Bone marrow (tissue), 2 donors: Measurements from ENCODE around the gene RNF126.
"Not testable (repeated sequence)": the region's sequence is repeated elsewhere in the genome, so short reads cannot be mapped to it uniquely, and the experiment has no call there.

Source experiments
- DNase-seq, 2 donors: peaks; one replicate each; lab custom pipeline; 2025; lab: John Stamatoyannopoulos, UW

The RNF126 gene

DNA sequence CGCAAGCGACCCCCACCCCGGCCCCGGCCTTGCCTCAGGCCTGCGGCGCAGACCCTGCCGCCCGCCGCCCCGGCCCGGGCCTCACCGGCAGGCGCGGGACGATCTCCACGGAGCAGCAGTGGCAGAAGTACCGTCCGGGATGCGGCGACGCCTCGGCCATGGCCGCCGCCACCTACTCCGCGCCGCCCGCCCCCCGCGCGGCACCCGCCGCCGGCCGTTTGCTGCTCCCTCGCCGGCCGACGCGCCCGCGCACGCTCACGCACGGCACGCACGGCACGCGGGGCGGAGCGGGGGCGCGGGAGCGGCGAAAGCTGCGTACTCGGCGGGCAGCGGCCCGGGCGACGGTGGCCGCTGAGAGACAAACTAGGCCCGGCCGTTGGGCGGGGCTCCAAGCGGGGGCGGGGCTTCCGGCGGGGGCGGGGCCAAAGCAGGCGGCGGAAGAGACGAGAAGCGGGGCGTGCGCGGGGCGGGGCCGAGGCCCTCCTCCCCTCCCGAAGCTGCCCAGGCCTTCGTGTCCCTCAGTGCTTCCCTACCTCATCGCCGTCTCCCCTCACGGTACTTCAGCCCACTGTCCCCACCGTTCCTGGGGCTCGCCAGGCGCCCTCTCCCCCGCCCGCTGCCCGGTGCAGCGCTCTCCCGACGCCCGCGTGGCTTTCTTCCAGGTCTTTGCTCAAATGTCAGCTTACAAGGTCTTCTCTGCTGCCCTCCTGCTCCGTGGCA lies at the start of gene RNF126:
RNF126 (minus strand) TSS at position 253 of the 720 bp plus-strand sequence; CDS start at position 160, 93 bp downstream.
- DNase-seq, result peak; percentile 79 to 92

DNA sequence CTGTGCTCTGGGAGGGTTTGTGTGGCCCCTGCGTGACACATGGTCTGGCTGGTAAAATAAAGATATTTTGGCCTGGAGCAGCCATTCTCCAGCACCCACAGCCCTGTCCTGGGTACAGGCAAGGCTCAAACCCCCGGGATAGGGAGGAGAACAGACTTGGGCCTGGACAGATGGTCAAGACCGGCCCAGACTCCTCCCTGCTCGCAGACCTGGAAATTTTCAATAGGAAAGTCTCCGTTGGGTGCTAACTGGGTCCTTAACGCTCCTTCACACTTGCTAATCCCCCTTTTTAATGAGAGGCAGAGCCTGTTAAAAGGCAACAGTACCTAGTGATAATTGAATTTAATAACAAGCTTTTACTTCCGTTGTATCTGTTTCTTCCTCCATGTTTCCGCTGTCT lies 48.2 kb upstream of the RNF126 start:
- DNase-seq, result no peak

DNA sequence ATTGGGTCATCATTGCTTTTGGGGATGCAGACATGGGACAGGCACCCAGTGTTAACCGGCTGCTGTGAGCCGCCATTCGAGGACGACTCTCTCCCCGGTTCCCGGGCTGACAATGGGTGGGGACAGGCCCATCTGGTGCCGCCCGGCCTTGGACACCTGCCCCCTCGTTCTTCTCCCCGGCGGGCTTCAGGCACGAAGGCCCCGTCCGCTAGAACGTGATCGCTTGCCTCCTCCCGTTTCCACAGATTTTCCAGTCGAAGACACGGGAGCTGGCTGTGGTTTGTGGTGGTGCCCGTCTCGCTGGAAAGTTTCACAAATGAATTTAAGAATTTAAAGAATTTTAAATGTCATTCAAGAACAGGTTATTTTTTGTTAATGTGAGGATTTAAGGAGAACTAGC lies 47.8 kb upstream of the RNF126 start:
- DNase-seq, result no peak

DNA sequence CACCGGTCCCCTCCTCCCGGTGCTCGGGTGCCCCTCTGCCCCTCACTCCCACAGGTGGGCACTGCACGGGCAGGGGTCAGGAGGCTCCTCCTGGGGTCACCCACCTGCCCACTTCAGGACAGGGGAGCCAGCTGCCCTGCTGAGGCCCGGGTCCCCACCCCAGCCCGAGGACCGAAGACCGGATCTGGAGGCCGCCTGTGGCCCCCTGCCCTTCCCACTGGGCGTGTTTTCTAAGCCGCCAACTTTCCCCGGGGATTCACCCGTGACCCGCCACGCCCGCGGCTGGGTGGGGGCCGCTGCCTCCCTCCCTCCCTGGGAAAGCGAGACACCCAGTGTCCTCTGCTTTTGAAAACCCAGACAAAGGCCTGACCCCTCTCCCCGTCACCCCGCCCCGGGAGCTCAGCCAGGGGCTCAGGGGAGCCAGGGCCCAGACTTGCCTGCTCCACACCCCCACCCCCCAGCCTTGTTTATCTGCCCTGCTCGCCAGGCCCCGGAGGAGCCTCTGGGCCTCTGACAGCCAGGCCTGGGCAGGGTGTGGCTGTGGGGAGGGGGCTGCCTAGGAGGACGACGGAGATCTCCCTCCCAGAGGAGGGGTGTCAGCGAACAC lies 47.1 kb upstream of the RNF126 start:
- DNase-seq, result no peak

DNA sequence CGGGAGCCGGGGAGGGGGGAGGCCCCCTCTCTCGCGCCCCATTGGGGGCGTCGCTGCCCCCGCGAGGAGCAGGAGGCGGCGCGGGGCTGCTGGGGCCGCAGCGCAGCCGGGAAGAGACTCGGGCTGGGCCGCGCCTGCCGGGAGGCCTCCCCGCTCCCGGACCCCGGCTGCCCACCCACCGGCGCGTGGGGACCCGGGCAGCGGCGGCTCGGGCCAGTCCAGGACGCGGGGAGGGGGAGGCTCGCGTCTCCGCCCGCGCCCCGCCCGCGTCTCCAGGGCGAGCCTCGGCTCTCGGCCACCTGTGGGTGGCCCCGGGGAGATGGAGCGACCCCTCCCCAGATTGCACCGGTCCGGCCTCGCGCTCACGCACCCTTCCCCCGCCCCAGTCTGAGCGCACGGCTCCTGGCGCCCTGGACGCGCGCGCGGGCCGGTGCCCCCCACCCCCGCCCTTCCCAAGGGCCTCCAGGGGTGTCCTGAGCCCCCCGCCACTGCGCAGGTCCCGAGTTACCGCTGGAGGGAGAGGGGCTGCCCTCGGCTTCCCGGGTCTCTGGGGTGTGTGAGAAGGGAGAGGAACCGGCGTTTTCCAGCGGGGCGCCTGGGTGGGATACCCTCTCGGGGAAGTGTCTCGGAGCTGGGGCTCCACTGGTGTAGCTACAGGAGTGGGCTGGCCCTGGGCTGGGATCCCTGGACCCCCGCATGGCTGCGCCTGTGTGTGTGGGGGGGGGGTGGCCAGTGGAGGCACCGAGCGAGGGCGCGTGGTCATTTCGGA lies 46.4 kb upstream of the RNF126 start:
- no peak for DNase-seq

DNA sequence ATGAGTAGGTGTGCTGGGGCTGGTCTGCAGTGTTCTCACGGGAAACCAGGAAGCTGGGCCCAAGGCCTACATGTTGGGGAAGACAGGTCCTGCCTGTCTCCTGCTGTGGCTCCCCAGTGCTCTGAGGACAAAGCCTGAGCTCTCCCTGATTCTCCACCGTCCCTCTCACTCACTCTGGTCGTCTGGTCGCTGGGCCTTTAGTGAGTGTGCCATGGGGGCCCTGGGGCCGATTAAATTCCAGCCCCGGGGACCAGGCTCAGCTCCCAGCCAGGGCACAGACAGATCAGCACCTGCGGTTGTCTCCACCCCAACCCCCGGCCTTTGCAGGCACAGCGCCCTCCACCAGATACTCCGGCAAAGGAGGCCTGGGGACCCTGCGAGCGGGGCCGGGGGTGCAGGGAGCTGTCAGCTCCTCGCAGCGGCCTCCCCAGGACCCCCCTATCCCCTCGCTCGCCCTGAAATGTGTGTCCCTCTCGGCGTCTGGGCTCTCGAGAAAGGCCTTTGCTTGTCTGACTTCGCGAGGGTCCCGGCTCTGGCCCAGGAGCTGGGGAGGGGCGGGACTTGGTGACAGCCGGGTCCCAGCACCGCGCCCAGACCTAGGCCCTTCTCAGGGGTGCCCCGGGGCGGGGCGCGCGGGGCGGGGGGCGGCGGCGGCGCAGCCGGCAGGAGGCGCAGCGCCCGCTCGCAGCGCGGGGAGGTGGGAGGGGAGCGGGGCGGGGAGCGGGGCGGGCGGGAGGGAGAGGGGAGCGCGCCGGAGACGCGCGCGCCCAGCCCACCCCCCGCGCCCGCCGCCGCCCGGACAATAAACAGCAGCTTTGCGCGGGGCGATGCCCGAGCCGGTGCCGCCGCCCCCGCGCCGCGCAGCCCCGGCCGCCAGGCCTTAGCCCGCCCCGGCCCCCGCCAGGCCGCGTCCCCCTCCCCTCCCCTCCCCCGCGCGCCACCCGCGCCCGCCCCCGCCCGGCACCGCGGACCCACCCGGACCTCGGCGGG lies 45.4 kb upstream of the RNF126 start, which contains the start of gene PALM:
PALM (plus strand) TSS at position 782 of the 990 bp plus-strand sequence. CDS start 212 bp downstream, outside the sequence.
- DNase-seq, result no peak

DNA sequence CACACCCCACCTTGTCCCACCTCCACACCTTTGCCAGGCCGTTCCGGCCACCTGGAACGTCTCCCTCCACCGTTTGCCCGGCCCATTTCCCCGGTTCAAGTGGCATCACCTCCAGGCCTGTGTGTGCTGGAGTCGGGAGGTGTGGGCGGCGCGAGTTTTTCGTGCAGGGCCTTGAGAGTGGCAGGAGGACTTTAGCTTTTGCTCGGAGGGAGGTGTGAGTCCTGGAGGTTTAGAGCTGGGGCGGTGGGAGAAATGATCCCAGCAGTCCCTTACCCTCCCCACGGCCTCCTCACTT lies 41.4 kb upstream of the RNF126 start:
- no peak for DNase-seq

DNA sequence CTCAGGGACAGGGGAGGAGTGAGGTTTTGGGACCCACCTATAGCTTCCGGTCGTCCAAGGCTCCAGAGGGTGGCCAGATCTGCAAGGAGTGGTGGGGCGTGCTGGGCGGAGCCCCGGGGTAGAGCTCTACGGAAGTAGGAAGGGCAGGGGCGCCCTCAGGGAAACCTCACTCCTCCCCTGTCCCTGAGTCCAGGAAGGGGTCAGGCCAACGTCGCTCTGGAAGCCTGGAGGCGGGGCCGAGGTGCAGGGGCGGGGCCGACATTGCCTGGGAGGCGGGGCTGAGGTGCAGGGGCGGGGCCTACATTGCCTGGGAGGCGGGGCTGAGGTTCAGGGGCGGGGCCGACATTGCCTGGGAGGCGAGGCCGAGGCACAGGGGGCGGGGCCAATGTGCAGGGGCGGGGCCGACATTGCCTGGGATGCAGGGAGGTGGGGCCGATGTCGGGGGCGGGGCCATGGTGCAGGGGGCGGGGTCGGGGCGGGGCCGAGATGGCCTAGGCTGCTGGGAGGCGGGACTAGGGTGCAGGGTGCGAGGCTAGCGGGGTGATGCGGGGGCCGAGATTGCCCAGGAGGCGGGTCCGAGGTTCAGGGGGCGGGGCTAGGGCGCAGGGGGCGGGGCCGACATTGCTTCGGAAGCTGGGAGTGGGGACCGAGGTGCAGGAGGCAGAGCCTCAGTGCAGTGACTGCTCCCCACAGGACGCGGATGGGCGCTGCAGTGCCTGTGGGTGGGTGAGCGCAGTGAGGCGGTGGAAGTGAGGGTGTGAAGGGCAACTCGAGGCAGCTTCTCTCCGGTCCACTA lies 40.8 kb upstream of the RNF126 start:
- peak; percentile 91 to 96 for DNase-seq

DNA sequence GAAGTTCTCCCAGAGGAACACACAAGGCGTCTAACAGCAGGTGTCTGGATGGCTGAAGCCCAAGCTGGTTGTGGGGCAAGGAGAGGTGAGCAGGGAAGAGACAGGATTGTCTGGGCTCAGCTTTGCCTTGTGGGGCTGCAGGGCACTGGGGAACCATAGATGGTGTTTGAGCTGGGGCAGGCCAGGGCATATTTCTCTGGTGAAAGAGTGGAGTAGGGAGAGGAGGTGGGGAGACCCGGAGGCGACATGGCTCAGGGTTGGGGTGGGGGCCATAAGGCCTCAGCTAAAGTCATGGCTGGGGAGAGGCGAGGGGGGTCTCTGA lies 40.3 kb upstream of the RNF126 start:
- DNase-seq, result no peak

DNA sequence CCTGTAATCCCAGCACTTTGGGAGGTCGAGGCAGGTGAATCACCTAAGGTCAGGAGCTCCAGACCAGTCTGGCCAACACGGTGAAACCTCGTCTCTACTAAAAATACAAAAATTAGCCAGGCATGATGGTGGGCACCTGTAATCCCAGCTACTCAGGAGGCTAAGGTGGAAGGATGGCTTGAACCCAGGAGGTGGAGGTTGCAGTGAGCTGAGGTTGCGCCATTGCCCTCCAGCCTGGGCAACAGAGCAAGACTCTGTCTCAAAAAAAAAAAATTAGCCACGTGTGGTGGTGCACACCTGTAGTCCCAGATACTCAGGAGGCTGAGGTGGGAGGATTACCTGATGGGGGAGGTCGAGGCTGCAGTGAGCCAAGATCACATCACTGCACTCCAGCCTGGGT lies 39.8 kb upstream of the RNF126 start:
- DNase-seq, result not testable (repeated sequence)

DNA sequence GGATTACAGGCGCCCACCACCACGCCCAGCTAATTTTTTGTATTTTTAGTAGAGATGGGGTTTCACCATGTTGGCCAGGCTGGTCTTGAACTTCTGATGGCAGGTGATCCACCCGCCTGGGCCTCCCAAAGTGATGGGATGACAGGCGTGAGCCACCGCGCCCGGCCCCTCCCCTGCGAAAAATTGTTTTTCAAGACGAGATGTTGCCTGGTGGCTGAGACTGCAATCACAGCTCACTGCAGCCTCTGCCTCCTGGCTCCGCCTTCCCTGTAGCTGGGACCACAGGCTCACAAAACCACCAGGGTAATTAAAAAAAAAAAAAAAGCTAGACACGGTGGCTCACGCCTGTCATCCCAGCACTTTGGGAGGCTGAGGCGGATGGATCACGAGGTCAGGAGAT lies 36.9 kb upstream of the RNF126 start:
- DNase-seq, result peak in 1 of 2 donors; percentile 8

DNA sequence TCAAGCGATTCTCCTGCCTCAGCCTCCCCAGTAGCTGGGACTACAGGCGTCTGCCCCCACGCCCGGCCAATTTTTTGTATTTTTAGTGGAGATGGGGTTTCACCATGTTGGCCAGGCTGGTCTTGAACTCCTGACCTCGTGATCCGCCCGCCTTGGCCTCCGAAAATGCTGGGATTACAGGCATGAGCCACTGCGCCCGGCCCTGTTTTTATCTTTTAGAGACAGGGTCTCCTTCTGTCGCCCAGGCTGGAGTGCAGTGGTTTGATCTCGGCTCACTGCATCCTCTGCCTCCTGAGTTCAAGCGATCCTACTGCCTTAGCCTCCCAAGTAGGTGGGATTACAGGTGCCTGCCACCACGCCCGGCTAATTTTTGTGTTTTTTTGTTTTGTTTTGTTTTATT lies 35.5 kb upstream of the RNF126 start:
- not testable (repeated sequence) for DNase-seq

DNA sequence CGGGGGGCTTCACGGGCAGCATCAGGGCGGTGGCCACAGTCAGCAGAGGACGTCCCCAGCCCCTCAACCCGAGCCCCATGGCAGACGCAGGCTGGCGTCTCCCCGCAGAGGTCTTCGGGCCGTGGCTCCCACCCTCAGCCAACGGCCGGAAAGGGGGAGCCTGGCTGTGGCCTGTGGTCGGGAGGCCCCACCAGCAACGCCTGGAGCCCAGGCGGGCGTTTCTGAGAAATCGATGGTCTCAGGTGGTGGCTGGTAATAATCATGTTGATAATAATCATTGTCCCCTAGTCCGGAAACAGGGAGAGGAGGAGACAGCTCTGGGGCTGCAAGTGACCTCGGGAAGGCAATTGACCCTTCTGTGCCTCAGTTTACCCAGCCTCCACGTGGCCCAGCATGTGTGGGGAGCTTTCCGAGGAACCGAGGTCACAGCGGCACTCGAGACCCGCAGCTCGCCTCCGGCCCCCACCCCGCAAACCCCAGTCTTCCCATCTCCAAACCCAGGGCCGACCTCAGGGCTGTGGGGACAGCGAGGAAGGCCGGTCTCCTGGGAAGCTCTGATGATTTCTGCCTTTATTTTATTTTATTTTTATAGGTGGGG lies 32.4 kb upstream of the RNF126 start, which contains the start of gene PRSS57:
PRSS57 (minus strand) TSS at position 101 of the 598 bp plus-strand sequence; CDS start at position 79, 22 bp downstream.
- DNase-seq, result no peak

DNA sequence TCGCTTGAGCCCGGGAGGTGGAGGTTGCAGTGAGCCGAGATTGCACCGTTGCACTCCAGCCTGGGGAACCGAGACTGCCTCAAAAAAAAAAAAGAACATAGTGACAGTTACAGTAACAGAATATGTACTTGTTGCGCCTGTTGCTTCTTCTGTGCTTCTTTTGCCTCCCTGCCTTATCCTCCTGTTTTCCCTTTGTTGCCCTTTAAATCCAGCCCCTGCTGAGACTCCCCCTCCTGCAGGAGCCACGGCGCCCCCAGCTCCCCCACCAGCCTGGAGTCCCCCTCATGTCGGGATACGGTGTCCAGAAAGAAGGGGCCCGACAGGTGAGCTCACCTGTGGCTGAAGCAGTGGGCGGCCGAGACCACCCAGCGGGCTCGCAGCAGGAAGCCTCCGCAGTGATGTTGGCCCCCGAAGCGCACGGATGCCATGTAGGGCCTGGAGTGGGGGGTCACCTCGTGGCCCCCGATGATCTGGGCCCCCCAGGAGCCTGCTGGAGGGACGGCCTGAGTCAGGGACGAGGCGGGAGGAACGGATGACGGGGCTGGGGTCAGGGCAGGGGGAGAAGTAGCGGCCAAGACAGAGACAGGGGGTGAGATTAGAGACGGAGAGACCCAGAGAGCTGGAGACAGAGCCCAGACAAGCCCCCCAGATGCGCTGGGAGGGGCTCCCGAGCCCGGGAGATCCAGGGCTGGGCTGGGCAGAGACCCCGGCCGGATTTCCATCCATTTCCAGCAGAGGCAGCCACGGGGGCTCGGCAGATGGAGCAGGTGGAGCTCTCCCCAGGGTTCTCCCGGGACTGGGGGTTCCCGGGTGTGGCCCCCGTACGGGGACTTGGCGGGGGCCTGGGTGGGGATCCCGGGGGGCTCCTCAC lies 31.7 kb upstream of the RNF126 start:
- no peak for DNase-seq

DNA sequence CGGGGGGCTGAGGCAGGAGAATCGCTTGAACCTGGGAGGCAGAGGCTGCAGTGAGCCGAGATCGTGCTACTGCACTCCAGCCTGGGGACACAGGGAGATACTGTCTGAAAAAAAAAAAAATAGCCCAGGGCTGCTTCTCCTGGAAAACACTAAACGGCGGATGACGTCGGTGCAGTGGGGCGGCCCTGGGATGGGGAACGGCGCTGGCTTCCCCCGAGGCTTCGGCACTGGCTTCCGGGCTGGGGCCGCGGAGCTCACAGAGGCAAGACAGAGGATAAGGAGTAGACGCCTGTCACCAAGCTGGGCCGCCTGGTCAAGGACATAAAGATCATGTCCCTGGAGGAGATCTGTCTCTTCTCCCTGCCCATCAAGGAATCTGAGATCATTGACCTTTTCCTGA lies 27.2 kb upstream of the RNF126 start:
- no peak for DNase-seq

DNA sequence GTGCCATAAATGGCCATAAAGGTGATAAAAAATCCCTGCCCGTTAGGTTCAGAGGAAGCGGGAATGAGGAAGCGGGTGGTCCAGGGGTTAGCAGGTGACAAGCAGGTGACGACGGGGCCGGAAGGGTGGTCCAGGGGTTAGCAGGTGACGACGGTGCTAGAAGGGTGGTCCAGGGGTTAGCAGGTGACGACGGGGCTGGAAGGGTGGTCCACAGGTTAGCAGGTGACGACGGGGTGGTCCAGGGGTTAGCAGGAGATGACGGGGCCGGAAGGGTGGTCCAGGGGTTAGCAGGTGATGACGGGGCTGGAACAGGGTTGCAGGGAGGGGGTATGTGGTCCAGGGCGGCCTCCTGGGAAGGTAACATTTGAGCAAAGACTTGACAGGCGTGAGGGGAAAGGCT lies 26.0 kb upstream of the RNF126 start:
- DNase-seq, result no peak

DNA sequence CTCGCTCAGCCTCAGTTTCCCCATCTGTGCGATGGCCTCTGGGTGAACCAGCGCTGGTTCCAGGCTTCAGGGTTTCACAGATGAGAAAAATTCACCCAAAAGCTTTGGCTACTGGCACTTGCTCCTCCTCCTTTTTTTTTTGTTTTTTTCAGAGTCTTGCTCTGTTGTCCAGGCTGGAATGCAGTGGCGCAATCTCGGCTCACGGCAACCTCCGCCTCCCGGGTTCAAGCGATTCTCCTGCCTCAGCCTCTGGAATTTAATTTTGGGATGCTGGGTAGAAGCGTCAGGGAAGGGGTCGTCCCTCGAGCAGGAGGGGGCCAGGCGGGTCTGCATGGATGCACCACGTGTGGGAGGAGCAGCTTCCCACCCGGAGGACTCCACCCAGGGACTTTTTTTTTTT lies 25.2 kb upstream of the RNF126 start:
- DNase-seq, result no peak

DNA sequence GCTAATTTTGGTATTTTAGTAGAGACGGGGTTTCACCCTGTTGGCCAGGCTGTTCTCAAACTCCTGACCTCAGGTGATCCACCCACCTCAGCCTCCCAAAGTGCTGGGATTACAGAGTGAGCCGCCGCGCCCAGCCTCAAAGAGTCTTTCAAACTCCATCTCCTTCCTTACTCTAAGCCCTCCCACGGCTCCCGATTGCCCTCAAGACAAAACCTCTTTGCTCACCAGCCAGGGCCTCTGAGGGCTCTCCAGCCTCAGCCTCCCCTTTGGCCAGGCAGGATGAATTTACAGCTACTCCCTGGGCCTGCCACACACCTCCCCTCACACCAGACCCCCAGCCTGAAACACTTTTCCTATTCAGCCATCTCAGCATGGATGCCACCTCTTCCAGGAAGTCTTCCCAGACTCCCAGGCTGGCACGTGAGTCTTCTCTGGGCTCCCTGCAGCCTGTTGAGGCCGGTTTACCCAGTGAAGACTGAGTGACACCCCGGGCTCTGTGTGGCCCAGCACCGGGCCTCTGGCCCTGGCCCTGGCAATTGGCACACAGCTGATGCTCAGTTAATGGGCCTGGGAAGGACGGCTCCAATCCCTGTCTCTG lies 24.7 kb upstream of the RNF126 start:
- DNase-seq, result no peak

DNA sequence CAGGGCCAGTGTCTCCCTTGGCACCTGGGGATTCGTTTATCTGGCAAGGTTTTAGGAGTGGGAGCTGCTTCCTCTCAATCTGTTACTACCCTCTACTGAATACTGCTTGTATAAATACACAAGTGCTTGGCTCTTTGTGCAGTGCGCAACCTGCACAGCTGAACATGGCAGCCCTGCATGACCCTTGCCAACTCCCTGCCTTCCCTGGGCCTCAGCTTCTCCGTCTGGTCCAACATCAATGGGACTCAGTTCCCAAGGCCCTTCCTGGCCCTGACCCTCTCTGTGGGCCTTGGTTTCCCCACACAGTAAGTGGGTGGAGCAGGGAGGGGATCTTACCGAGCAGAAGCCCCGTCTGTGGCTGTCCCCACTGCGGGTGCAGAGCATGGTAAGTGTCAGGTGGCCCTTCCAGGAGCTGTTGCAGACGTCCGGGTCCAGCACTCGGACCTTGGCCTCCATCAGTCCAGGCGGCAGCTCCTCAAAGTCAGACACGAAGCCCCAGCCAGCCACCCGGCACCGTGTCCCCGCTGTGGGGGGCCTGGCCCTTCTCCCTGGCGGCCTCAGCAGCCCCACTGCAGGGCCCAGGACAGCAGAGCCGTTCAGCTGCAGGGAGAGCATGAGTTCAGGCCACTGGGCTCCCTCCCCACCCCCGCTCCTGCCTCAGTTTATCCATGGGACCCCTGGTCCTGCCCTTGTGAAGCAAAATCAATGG lies 23.7 kb upstream of the RNF126 start:
- no peak for DNase-seq
